Ramos (cell line): Measurements from ENCODE around the gene GAL3ST2.
"Not testable (repeated sequence)": the region's sequence is repeated elsewhere in the genome, so short reads cannot be mapped to it uniquely, and the experiment has no call there.

Experiments used
- in situ Hi-C: fragments of 300-500 bp; cut with MboI; formaldehyde crosslinking; loops from one replicate; pipeline ENCODE4 v1.14.3; 2022; ENCODE audit warnings: low sequenced_read_pairs; ENCODE audit not compliant: unreplicated experiment

The GAL3ST2 gene

GRCh38 chr2:241745276-241745675 lies 31.3 kb upstream of the GAL3ST2 start:
- in situ Hi-C loops = no loop called here

GRCh38 chr2:241746084-241746483 lies 30.5 kb upstream of the GAL3ST2 start:
- in situ Hi-C loops = no loop called here

- in situ Hi-C loops = no loop called here
These were observed 28.0 kb upstream of the GAL3ST2 start for GRCh38 chr2:241748468-241749256.

- in situ Hi-C loops = no loop called here
These were observed 26.4 kb upstream of the GAL3ST2 start for GRCh38 chr2:241750076-241750840.

GRCh38 chr2:241751152-241751551 lies 25.5 kb upstream of the GAL3ST2 start:
- in situ Hi-C loops = no loop called here

GRCh38 chr2:241751776-241752175 lies 24.8 kb upstream of the GAL3ST2 start:
- in situ Hi-C loops = no loop called here

GRCh38 chr2:241752253-241752652 lies 24.4 kb upstream of the GAL3ST2 start:
- in situ Hi-C loops = no loop called here

- in situ Hi-C loops = no loop called here
These were observed 23.8 kb upstream of the GAL3ST2 start for GRCh38 chr2:241752689-241753276.

- in situ Hi-C loops = no loop called here
These were observed 23.1 kb upstream of the GAL3ST2 start for GRCh38 chr2:241753493-241753892.

- in situ Hi-C loops = no loop called here
These were observed 22.6 kb upstream of the GAL3ST2 start for GRCh38 chr2:241754042-241754441.

GRCh38 chr2:241755166-241755565 lies 21.5 kb upstream of the GAL3ST2 start:
- in situ Hi-C loops = no loop called here

GRCh38 chr2:241755777-241756176 lies 20.8 kb upstream of the GAL3ST2 start:
- in situ Hi-C loops = no loop called here

- in situ Hi-C loops = no loop called here
These were observed 17.4 kb upstream of the GAL3ST2 start for GRCh38 chr2:241759067-241759807.

- in situ Hi-C loops = not testable (repeated sequence)
These were observed 16.7 kb upstream of the GAL3ST2 start for GRCh38 chr2:241759893-241760292.

GRCh38 chr2:241760301-241760771 lies 16.3 kb upstream of the GAL3ST2 start:
- in situ Hi-C loops = no loop called here

- in situ Hi-C loops = no loop called here
These were observed 14.2 kb upstream of the GAL3ST2 start for GRCh38 chr2:241762321-241762932.

GRCh38 chr2:241762933-241763369 lies 13.7 kb upstream of the GAL3ST2 start:
- in situ Hi-C loops = no loop called here

- in situ Hi-C loops = no loop called here
These were observed 12.9 kb upstream of the GAL3ST2 start for GRCh38 chr2:241763551-241764274.
